Adipocyte (in vitro differentiated cells): ENCODE measurements around the gene ARHGAP26.

Experiments used
- DNase-seq: peaks from one replicate; pipeline ENCODE4 v3.0.0-alpha.2; 2015; ENCODE audit warnings: low read depth
- H3K27me3 ChIP-seq: replicated peaks from 2 replicates; pipeline ENCODE4 v1.7.0; 2013; ENCODE audit warnings: mild to moderate bottlenecking, low read length, moderate library complexity; ENCODE audit not compliant: control insufficient read depth, insufficient read depth
- H3K36me3 ChIP-seq: 2 replicates; pipeline ENCODE4 v1.7.0; 2013; ENCODE audit warnings: low read length, mild to moderate bottlenecking, moderate library complexity; ENCODE audit not compliant: control insufficient read depth, insufficient read depth, severe bottlenecking
- H3K4me1 ChIP-seq: 2 replicates; pipeline ENCODE4 v1.7.0; 2013; ENCODE audit warnings: mild to moderate bottlenecking, low read length, moderate library complexity; ENCODE audit not compliant: control insufficient read depth, insufficient read depth
- H3K4me3 ChIP-seq: 2 replicates; pipeline ENCODE4 v1.7.0; 2013; ENCODE audit warnings: mild to moderate bottlenecking, low read length, moderate library complexity
- H3K9ac ChIP-seq: 2 replicates; pipeline ENCODE4 v1.7.0; 2013; ENCODE audit warnings: mild to moderate bottlenecking, low read length, moderate library complexity
- H3K9me3 ChIP-seq: 2 replicates; pipeline ENCODE4 v1.7.0; 2013; ENCODE audit warnings: mild to moderate bottlenecking, low read length, moderate library complexity; ENCODE audit not compliant: control insufficient read depth

ARHGAP26 gene

GRCh38 chr5:143251190-143251589, 481.0 kb downstream of the ARHGAP26 start:
- Histone ChIP-seq H3K4me1 (peaks cover 16% of the 10 kb centered on the region), H3K27me3 (no peaks in the 10 kb centered on the region), H3K9me3 (no peaks in the 10 kb centered on the region), H3K36me3 (no peaks in the 10 kb centered on the region), H3K4me3 (no peak overlapping the region), H3K9ac (no peak overlapping the region)
- no peak for DNase-seq

- no peaks in the 10 kb centered on the region for H3K27me3 ChIP-seq
- peaks cover 13% of the 10 kb centered on the region for H3K4me1 ChIP-seq
Measured at GRCh38 chr5:143251946-143252345, 481.8 kb downstream of the ARHGAP26 start.

DNA sequence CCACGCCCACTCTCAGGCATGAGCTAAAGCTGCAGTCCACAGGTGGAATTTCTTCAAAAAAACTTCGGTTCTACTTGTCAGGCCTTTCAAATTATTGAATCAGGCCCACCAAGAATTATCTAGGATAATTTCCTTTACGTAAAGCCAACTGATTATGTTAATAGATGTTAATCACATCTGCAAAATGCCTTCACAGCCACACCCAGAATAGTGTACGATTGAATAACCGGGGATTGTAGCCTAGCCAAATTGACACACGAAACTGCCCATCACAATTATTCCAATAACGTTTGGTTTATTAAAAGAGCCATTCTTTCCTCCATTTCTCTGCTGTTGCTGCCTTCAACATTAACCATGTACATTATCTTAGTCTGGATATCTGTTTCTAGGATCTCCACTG, 484.6 kb downstream of the ARHGAP26 start:
- H3K9me3 ChIP-seq: no peaks in the 10 kb centered on the region
- no peak overlapping the region for H3K4me3 ChIP-seq
- DNase-seq: no peak
- H3K9ac ChIP-seq: no peak overlapping the region
- H3K4me1 ChIP-seq: peaks cover 1% of the 10 kb centered on the region
- no peaks in the 10 kb centered on the region for H3K36me3 ChIP-seq
- H3K27me3 ChIP-seq: no peaks in the 10 kb centered on the region

More at GRCh38 chr5:143251946-143252345, 481.8 kb downstream of the ARHGAP26 start:
- H3K36me3 ChIP-seq: no peaks in the 10 kb centered on the region
- no peak overlapping the region for H3K9ac ChIP-seq
- DNase-seq: no peak
- no peak overlapping the region for H3K4me3 ChIP-seq
- H3K9me3 ChIP-seq: no peaks in the 10 kb centered on the region

DNA sequence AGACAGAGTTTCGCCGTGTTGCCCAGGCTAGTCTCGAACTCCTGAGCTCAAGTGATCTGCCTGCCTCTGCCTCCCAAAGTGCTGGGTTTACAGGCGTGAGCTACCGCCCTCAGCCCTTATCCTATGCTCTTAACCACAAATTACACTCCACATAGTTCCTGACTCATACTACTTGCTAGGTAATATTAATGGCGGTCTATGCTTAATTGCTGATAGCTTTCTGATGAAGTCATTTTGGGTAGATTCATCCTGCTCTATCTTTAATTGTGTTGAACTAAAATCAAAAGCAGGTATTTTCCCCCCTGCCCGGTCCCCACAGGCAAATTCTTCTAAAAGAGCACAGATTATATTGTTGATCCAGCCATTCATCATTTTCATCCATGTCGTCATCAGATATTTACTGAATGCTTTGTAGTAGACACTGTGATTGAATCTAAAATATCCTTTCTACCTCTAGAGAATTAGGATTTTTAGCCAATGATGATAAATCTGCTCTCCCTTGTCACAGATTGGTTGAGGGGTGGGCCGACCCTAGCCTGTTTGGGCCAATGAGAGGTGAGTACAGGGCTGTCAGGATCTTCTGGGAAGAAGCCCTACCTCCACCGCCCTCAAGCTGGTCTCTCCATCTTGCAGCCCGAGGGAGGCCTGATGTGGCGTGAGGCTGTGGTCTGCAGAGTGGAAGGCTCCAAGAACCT, 488.5 kb downstream of the ARHGAP26 start:
- H3K9me3 ChIP-seq: no peaks in the 10 kb centered on the region
- H3K27me3 ChIP-seq: no peaks in the 10 kb centered on the region
- H3K36me3 ChIP-seq: no peaks in the 10 kb centered on the region
- H3K4me1 ChIP-seq: peaks cover 12% of the 10 kb centered on the region
- H3K9ac ChIP-seq: no peak overlapping the region
- H3K4me3 ChIP-seq: no peak overlapping the region
- no peak for DNase-seq

- Histone ChIP-seq H3K4me1 (peaks cover 12% of the 10 kb centered on the region), H3K9ac (no peak overlapping the region), H3K4me3 (no peak overlapping the region), H3K36me3 (no peaks in the 10 kb centered on the region), H3K9me3 (no peaks in the 10 kb centered on the region), H3K27me3 (no peaks in the 10 kb centered on the region)
- DNase-seq: no peak
Measured at GRCh38 chr5:143259254-143259605, 489.1 kb downstream of the ARHGAP26 start.

DNA sequence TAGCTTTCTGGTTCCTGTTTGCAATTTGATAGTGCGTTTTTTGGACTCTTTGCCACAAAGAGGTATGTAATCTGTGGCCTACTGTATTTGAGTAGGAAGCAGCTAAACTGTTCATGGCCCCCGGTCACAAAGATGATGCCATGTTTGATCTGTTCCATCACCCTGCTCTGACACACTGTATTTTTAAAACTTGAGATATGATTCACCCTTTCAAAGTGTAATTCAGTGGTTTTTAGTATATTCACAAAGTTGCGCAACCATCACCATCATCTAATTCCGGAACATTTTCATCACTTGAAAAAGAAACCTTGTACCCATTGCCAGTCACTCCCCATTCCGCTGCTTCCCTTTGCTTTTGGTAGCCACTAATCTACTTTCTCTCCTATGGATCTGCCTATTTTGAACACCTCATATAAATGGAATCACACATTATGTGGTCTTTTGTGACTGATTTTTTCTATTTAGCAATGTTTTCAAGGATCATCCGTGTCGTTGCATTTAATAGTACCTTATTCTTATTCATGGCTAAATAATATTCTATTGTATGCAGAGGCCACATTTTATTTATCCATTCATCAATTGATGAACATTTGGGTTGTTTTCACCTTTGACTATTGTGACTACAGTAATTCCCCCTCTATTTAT, 491.7 kb downstream of the ARHGAP26 start:
- no peaks in the 10 kb centered on the region for H3K27me3 ChIP-seq
- no peak overlapping the region for H3K4me3 ChIP-seq
- peak; percentile 74 for DNase-seq
- H3K9ac ChIP-seq: no peak overlapping the region
- peaks cover 5% of the 10 kb centered on the region for H3K9me3 ChIP-seq
- peaks cover 12% of the 10 kb centered on the region for H3K4me1 ChIP-seq
- no peaks in the 10 kb centered on the region for H3K36me3 ChIP-seq

DNA sequence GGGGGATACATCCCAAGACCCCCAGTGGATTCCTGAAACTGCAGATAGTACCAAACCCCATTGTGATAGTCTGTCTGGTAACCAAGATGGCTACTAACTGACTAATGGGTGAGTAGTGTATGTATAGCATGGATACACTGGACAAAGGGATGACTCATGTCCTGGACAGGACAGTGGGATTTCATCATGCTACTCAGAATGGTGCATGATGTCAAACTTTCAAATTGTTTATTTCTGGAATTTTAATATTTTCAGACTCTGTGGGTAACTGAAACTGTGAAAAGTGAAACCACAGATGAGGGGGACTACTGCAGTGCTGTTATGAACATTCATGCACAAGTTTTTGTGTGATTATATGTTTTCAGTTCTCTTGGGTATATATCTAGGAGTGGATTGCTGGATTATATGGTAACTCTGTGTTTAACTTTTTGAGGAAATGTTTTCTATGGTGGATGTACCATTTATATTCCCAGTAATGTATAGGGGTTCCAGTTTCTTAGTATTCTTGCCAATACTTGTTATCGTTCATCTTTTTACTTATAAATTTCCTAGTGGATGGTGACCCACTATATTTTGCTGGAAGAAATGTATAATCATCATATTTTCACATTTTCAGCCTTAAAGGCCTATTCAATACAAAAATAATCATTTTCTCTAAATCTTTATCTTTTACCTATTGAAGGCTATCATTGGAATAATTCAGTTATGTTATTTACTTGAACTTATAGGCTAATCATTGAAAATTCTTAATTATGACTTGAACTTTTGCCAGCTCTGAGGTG, 492.4 kb downstream of the ARHGAP26 start:
- peaks cover 12% of the 10 kb centered on the region for H3K4me1 ChIP-seq
- no peaks in the 10 kb centered on the region for H3K27me3 ChIP-seq
- no peak overlapping the region for H3K4me3 ChIP-seq
- H3K9ac ChIP-seq: no peak overlapping the region
- no peaks in the 10 kb centered on the region for H3K36me3 ChIP-seq
- peaks cover 9% of the 10 kb centered on the region for H3K9me3 ChIP-seq
- peak; percentile 83 for DNase-seq

- peaks cover 12% of the 10 kb centered on the region for H3K4me1 ChIP-seq
- DNase-seq: peak; percentile 15
- no peak overlapping the region for H3K9ac ChIP-seq
- no peak overlapping the region for H3K4me3 ChIP-seq
- H3K9me3 ChIP-seq: peaks cover 10% of the 10 kb centered on the region
- no peaks in the 10 kb centered on the region for H3K27me3 ChIP-seq
- no peaks in the 10 kb centered on the region for H3K36me3 ChIP-seq
Measured at GRCh38 chr5:143263272-143263810, 493.2 kb downstream of the ARHGAP26 start.

GRCh38 chr5:143265995-143266394, 495.8 kb downstream of the ARHGAP26 start:
- H3K36me3 ChIP-seq: no peaks in the 10 kb centered on the region
- H3K9me3 ChIP-seq: peaks cover 10% of the 10 kb centered on the region
- H3K27me3 ChIP-seq: no peaks in the 10 kb centered on the region
- no peak overlapping the region for H3K9ac ChIP-seq
- DNase-seq: no peak
- peaks cover 12% of the 10 kb centered on the region for H3K4me1 ChIP-seq
- no peak overlapping the region for H3K4me3 ChIP-seq

DNA sequence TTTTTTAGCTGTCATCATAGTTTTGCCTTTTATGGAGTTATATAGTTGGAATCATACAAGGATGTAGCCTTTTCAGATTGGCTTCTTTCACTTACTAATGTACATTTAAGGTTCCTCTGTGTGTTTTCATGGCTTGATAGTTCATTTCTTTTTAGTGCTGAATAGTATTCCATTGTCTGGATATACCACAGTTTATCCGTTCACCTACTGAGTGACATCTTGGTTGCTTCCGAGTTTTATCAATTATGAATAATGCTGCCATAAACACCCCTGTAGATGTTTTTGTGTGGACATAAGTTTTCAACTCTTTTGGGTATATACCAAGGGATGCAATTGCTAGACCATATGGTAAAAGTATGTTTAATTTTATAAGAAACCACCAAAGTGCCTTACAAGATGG, 497.0 kb downstream of the ARHGAP26 start:
- peaks cover 7% of the 10 kb centered on the region for H3K4me1 ChIP-seq
- no peaks in the 10 kb centered on the region for H3K27me3 ChIP-seq
- peaks cover 10% of the 10 kb centered on the region for H3K9me3 ChIP-seq
- no peak for DNase-seq
- no peak overlapping the region for H3K9ac ChIP-seq
- H3K36me3 ChIP-seq: no peaks in the 10 kb centered on the region
- H3K4me3 ChIP-seq: no peak overlapping the region

DNA sequence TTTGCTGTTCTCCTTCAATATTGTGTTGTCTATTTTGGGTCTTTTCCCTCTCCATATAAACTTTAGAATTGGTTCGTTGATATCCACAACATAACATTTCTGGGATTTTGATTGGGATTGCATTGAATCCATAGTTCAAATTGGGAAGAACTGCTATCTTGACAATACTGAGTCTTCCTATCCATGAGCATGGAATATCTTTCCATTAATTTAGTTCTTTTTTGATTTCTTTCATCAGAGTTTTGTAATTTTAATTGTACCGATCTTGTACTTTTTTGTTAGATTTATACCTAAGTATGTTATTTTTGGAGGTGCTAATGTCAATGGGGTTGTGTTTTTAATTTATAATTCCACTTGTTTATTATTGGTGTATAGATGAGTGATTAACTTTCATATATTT, 498.2 kb downstream of the ARHGAP26 start:
- no peak overlapping the region for H3K4me3 ChIP-seq
- no peak for DNase-seq
- H3K9ac ChIP-seq: no peak overlapping the region
- no peaks in the 10 kb centered on the region for H3K36me3 ChIP-seq
- H3K4me1 ChIP-seq: no peaks in the 10 kb centered on the region
- peaks cover 10% of the 10 kb centered on the region for H3K9me3 ChIP-seq
- H3K27me3 ChIP-seq: no peaks in the 10 kb centered on the region
